ENCODE measurements around the gene LCMT1.

DNA sequence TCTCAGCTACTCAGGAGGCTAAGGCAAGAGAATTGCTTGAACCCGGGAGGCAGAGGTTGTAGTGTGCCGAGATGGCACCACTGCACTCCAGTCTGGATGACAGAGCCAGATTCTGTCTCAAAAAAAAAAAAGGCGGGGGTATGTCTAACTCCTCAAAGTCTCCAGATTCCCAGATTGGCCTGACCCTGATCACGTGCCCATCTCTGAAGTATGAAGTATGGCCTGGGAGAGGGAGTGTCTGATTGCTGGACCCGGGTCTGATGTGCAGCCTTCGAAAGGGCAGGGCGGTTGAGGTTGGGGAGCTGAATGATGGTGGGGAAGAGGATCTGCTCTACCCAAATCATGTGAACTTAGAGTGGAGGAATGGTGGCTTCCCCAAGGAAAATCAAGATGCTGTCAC lies 87.9 kb downstream of the LCMT1 start:
- TF ChIP-seq, protein P1, sequence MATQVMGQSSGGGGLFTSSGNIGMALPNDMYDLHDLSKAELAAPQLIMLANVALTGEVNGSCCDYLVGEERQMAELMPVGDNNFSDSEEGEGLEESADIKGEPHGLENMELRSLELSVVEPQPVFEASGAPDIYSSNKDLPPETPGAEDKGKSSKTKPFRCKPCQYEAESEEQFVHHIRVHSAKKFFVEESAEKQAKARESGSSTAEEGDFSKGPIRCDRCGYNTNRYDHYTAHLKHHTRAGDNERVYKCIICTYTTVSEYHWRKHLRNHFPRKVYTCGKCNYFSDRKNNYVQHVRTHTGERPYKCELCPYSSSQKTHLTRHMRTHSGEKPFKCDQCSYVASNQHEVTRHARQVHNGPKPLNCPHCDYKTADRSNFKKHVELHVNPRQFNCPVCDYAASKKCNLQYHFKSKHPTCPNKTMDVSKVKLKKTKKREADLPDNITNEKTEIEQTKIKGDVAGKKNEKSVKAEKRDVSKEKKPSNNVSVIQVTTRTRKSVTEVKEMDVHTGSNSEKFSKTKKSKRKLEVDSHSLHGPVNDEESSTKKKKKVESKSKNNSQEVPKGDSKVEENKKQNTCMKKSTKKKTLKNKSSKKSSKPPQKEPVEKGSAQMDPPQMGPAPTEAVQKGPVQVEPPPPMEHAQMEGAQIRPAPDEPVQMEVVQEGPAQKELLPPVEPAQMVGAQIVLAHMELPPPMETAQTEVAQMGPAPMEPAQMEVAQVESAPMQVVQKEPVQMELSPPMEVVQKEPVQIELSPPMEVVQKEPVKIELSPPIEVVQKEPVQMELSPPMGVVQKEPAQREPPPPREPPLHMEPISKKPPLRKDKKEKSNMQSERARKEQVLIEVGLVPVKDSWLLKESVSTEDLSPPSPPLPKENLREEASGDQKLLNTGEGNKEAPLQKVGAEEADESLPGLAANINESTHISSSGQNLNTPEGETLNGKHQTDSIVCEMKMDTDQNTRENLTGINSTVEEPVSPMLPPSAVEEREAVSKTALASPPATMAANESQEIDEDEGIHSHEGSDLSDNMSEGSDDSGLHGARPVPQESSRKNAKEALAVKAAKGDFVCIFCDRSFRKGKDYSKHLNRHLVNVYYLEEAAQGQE (IDR thresholded peaks at IDR 0.05; ENCODE audit: insufficient replicate concordance, low read depth) = no peak
- TF ChIP-seq, protein P2, sequence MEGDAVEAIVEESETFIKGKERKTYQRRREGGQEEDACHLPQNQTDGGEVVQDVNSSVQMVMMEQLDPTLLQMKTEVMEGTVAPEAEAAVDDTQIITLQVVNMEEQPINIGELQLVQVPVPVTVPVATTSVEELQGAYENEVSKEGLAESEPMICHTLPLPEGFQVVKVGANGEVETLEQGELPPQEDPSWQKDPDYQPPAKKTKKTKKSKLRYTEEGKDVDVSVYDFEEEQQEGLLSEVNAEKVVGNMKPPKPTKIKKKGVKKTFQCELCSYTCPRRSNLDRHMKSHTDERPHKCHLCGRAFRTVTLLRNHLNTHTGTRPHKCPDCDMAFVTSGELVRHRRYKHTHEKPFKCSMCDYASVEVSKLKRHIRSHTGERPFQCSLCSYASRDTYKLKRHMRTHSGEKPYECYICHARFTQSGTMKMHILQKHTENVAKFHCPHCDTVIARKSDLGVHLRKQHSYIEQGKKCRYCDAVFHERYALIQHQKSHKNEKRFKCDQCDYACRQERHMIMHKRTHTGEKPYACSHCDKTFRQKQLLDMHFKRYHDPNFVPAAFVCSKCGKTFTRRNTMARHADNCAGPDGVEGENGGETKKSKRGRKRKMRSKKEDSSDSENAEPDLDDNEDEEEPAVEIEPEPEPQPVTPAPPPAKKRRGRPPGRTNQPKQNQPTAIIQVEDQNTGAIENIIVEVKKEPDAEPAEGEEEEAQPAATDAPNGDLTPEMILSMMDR (IDR thresholded peaks at IDR 0.05; ENCODE audit: insufficient read depth, low read length) = no peak
- no peak for TF ChIP-seq POLR2AphosphoS5 (IDR thresholded peaks at IDR 0.05; ENCODE audit: low read depth)
